Astrocyte of the spinal cord (primary cell): ENCODE results near the gene EEFSEC.

Experiments used
- DNase-seq: peaks from one replicate; pipeline ENCODE4 v3.0.0; 2011; ENCODE audit warnings: low read depth, low spot score
- H3K4me3 ChIP-seq: 2 replicates; pipeline ENCODE4 v1.5.1; 2011; ENCODE audit warnings: low read depth, mild to moderate bottlenecking, low read length, moderate library complexity
- CTCF ChIP-seq: IDR thresholded peaks from 2 replicates; pipeline ENCODE4 v1.5.1; 2012; ENCODE audit warnings: low read depth, mild to moderate bottlenecking, low read length, inconsistent platforms
- in situ Hi-C: cut with HindIII; loops from 2 replicates; pipeline ENCODE4 v1.10.0; 2017; ENCODE audit warnings: low sequenced_read_pairs

Gene EEFSEC

DNA sequence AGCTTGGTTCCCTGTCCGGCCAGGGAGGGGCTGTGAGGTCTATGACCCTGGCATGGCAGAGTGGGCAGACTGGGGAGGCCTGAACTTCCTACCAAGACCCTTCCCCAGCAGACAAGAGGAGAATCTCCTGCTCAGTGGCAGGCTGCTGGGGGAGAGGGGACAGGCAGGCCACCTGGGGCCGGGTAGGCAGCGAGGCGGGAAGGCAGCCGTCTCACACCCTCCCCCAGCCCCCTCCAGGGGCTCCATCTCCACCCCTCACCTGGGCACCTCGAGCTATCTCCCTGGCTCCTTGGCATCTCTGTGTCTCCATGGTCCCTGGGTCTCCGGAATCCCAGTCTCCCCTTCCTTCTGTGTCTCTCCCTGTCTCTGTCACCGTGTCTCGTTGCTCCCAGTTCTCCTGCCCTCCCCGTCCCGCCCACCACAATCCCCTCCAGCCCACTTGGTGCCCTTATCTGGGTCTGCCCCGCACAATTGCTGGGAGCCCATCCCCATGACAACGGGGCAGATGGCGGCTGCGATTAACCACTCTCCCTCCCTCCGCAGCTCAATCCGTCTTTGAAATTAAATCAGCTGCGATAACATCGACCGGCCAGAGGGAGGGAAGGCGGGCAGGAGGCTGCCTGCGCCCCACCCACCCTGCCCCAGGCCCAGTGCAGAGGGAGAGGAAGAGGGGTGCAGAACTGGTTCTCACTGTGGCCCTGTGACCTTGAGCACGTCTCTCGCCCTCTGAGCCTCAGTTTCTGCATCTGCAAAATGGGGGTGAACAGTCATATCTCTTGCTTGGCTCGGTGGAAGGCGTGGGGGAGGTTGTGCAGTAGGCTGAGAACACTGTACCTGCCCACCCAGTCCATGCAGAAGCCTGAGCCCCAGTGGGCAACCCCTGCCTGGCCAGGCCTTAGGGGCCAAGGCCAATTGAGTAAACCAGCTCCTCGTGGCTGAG is 303.8 kb downstream of the EEFSEC start:
- no peak for TF ChIP-seq CTCF
- no peak for DNase-seq
- H3K4me3 ChIP-seq, result no peak overlapping the region
- in situ Hi-C loops, result no loop called here

- no peak for DNase-seq
- in situ Hi-C loops, result no loop called here
- H3K4me3 ChIP-seq, result no peak overlapping the region
- no peak for TF ChIP-seq CTCF
These were observed 304.7 kb downstream of the EEFSEC start for GRCh38 chr3:128457937-128458336.
